OCI-LY3 (cell line): ENCODE measurements around the gene MACROD2.

Experiments used
- H2AFZ ChIP-seq: fragments of 200-600, 300-600 bp; shearing (Covaris generic); 2 replicates; pipeline ENCODE4 v1.6.0; 2014; ENCODE audit warnings: antibody characterized with exemption, low read depth, low read length
- H3K27ac ChIP-seq: fragments of 200-600, 300-600 bp; sonication (generic); 2 replicates; pipeline ENCODE4 v1.5.1; 2014; ENCODE audit warnings: mild to moderate bottlenecking, low read length, moderate library complexity, mixed read lengths
- H3K27me3 ChIP-seq: fragments of 200-600, 300-600 bp; sonication (generic); 2 replicates; pipeline ENCODE4 v1.6.1; 2014; ENCODE audit warnings: low read depth, low read length, mixed read lengths
- H3K36me3 ChIP-seq: fragments of 200-600, 300-600 bp; sonication (generic); replicated peaks from 2 replicates; pipeline ENCODE3; 2014; ENCODE audit warnings: low read depth, low read length, mixed read lengths
- H3K4me1 ChIP-seq: fragments of 300-600, 200-600 bp; sonication (generic); 2 replicates; pipeline ENCODE4 v1.6.1; 2014; ENCODE audit warnings: low read length, mixed read lengths
- H3K4me2 ChIP-seq: fragments of 200-600, 300-600 bp; sonication (generic); 2 replicates; pipeline ENCODE4 v1.6.1; 2014; ENCODE audit warnings: low read length, mixed read lengths
- H3K4me3 ChIP-seq: fragments of 300-600, 200-600 bp; sonication (generic); 2 replicates; pipeline ENCODE4 v1.5.1; 2014; ENCODE audit warnings: antibody characterized with exemption, mild to moderate bottlenecking, low read length, moderate library complexity
- H3K79me2 ChIP-seq: fragments of 300-600, 200-600 bp; shearing (Covaris generic); 2 replicates; pipeline ENCODE4 v1.6.1; 2014; ENCODE audit warnings: mild to moderate bottlenecking, low read length, mixed read lengths
- H3K9ac ChIP-seq: fragments of 300-600, 200-600 bp; shearing (Covaris generic); 2 replicates; pipeline ENCODE4 v1.6.0; 2014; ENCODE audit warnings: mild to moderate bottlenecking, low read length, moderate library complexity
- H3K9me3 ChIP-seq: fragments of 200-600, 300-600 bp; shearing (Covaris generic); 2 replicates; pipeline ENCODE4 v1.6.1; 2014; ENCODE audit warnings: low read length, mixed read lengths; ENCODE audit not compliant: insufficient read depth
- H4K20me1 ChIP-seq: fragments of 200-600, 300-600 bp; sonication (generic); 2 replicates; pipeline ENCODE4 v1.6.1; 2016; ENCODE audit warnings: low read length, mixed read lengths; ENCODE audit not compliant: insufficient read depth
- CTCF ChIP-seq: fragments of 200-600, 300-600 bp; sonication (generic); IDR thresholded peaks from 2 replicates; pipeline ENCODE4 v1.5.1; 2014; ENCODE audit warnings: antibody characterized with exemption, low read length, low read depth
- EZH2phosphoT487 ChIP-seq: fragments of 200-600 bp; shearing (Covaris generic); IDR thresholded peaks from 2 replicates; pipeline ENCODE4 v1.6.1; 2018; ENCODE audit warnings: antibody characterized with exemption, mixed run types, low read depth

Gene MACROD2

GRCh38 chr20:14619411-14619810 lies 624.1 kb downstream of the MACROD2 start:
- no peak overlapping the region for H3K4me3 ChIP-seq
- H3K27me3 ChIP-seq, result peaks cover 11% of the 10 kb centered on the region; the same call in 1 of the 2 replicates
- H2AFZ ChIP-seq, result no peak overlapping the region
- H4K20me1 ChIP-seq, result no peaks in the 10 kb centered on the region
- no peaks in the 10 kb centered on the region for H3K79me2 ChIP-seq
- TF ChIP-seq CTCF (no peak), EZH2phosphoT487 (no peak)
- H3K9ac ChIP-seq, result no peak overlapping the region
- no peaks in the 10 kb centered on the region for H3K36me3 ChIP-seq
- H3K4me2 ChIP-seq, result no peak overlapping the region
- H3K9me3 ChIP-seq, result no peaks in the 10 kb centered on the region
- H3K4me1 ChIP-seq, result no peaks in the 10 kb centered on the region
- no peak overlapping the region for H3K27ac ChIP-seq

- H3K79me2 ChIP-seq, result no peaks in the 10 kb centered on the region
- H3K27me3 ChIP-seq, result peaks cover 7% of the 10 kb centered on the region; the same call in 1 of the 2 replicates
- no peak overlapping the region for H3K27ac ChIP-seq
- H3K9ac ChIP-seq, result no peak overlapping the region
- no peaks in the 10 kb centered on the region for H3K36me3 ChIP-seq
- no peaks in the 10 kb centered on the region for H3K4me1 ChIP-seq
- no peaks in the 10 kb centered on the region for H4K20me1 ChIP-seq
- no peak overlapping the region for H3K4me2 ChIP-seq
- H2AFZ ChIP-seq, result no peak overlapping the region
- no peaks in the 10 kb centered on the region for H3K9me3 ChIP-seq
- no peak for TF ChIP-seq CTCF
- H3K4me3 ChIP-seq, result no peak overlapping the region
Observed at GRCh38 chr20:14622796-14623195, 627.5 kb downstream of the MACROD2 start.

GRCh38 chr20:14631011-14631410 lies 635.7 kb downstream of the MACROD2 start:
- H3K4me1 ChIP-seq, result 0 out of 2 replicates have a peak, but pooled peaks cover 3% of the 10 kb centered on the region
- no peak overlapping the region for H3K9ac ChIP-seq
- H4K20me1 ChIP-seq, result no peaks in the 10 kb centered on the region
- TF ChIP-seq CTCF, result no peak
- TF ChIP-seq EZH2phosphoT487, result no peak
- H3K27me3 ChIP-seq, result no peaks in the 10 kb centered on the region
- H3K27ac ChIP-seq, result no peak overlapping the region
- H3K79me2 ChIP-seq, result no peaks in the 10 kb centered on the region
- H3K9me3 ChIP-seq, result no peaks in the 10 kb centered on the region
- no peak overlapping the region for H3K4me2 ChIP-seq
- H2AFZ ChIP-seq, result no peak overlapping the region
- no peaks in the 10 kb centered on the region for H3K36me3 ChIP-seq
- H3K4me3 ChIP-seq, result no peak overlapping the region

- 0 out of 2 replicates have a peak, but pooled peaks cover 3% of the 10 kb centered on the region for H3K4me1 ChIP-seq
- no peak overlapping the region for H3K9ac ChIP-seq
- no peaks in the 10 kb centered on the region for H4K20me1 ChIP-seq
- H3K36me3 ChIP-seq, result no peaks in the 10 kb centered on the region
- no peaks in the 10 kb centered on the region for H3K79me2 ChIP-seq
- H3K27me3 ChIP-seq, result no peaks in the 10 kb centered on the region
- H3K9me3 ChIP-seq, result no peaks in the 10 kb centered on the region
- no peak overlapping the region for H3K4me3 ChIP-seq
- H2AFZ ChIP-seq, result no peak overlapping the region
- no peak overlapping the region for H3K27ac ChIP-seq
- no peak overlapping the region for H3K4me2 ChIP-seq
- no peak for TF ChIP-seq EZH2phosphoT487
- peak; percentile 12; the same call in 1 of the 2 replicates for TF ChIP-seq CTCF
Observed at GRCh38 chr20:14632906-14633305, 637.6 kb downstream of the MACROD2 start.
